HepG2 (cell line): ENCODE results near the gene SMYD4. TPM values are rescaled to one million over a fixed set of nuclear protein-coding genes. Genes with fewer than 3 reads are reported as not detected.

Experiments used
- ARID4A ChIP-seq: sonication (generic); formaldehyde crosslinking; IDR thresholded peaks from 2 replicates; pipeline ENCODE4 v1.5.0; 2020; ENCODE audit warnings: mild to moderate bottlenecking, missing genetic modification reagents, borderline replicate concordance
- CEBPG ChIP-seq: IDR thresholded peaks from 2 replicates; pipeline ENCODE4 v1.6.1; 2016
- DPF2 ChIP-seq: sonication (generic); formaldehyde crosslinking; IDR thresholded peaks from 2 replicates; pipeline ENCODE4 v1.4.0; 2020; ENCODE audit warnings: mild to moderate bottlenecking, low read depth, missing genetic modification reagents, borderline replicate concordance
- FOXK2 ChIP-seq: fragments of 450-650 bp; IDR thresholded peaks from 2 replicates; pipeline ENCODE4 v1.6.1; 2016
- KMT2B ChIP-seq: IDR thresholded peaks from 2 replicates; pipeline ENCODE4 v1.6.1; 2016; ENCODE audit warnings: missing genetic modification reagents, missing compliant biosample characterization
- NFIB ChIP-seq: sonication (generic); formaldehyde crosslinking; IDR thresholded peaks from 2 replicates; pipeline ENCODE4 v1.9.0; 2021; ENCODE audit warnings: missing genetic modification reagents, mild to moderate bottlenecking, borderline replicate concordance
- NR2F1 ChIP-seq, 2 experiments: fragments of 450-650 bp in 1 of 2; formaldehyde crosslinking in 1 of 2; IDR thresholded peaks; 2 replicates each; pipeline versions ENCODE4 v1.5.0 to v1.6.1; 2016 to 2020; ENCODE audit warnings: mild to moderate bottlenecking in 1 of 2, missing compliant biosample characterization in 1 of 2, missing genetic modification reagents in 1 of 2, moderate library complexity in 1 of 2
- NR2F6 ChIP-seq, 2 experiments: IDR thresholded peaks; 2 replicates each; pipeline ENCODE4 v1.6.1; 2016; ENCODE audit warnings: antibody characterized with exemption in 1 of 2, mild to moderate bottlenecking in 1 of 2
- RFXAP ChIP-seq: sonication (generic); formaldehyde crosslinking; IDR thresholded peaks from 2 replicates; pipeline ENCODE4 v1.4.0; 2020; ENCODE audit warnings: missing genetic modification reagents, borderline replicate concordance
- U2AF2 ChIP-seq: fragments of 200-400 bp; formaldehyde crosslinking; IDR thresholded peaks from 2 replicates; pipeline ENCODE4 v1.6.1; 2017; ENCODE audit warnings: low read depth, mild to moderate bottlenecking, low read length
- WIZ ChIP-seq: sonication (generic); formaldehyde crosslinking; IDR thresholded peaks from 2 replicates; pipeline ENCODE4 v1.5.1; 2020; ENCODE audit warnings: mild to moderate bottlenecking, missing genetic modification reagents
- ZNF441 ChIP-seq: sonication (generic); formaldehyde crosslinking; IDR thresholded peaks from 2 replicates; pipeline ENCODE4 v1.7.0; 2021; ENCODE audit warnings: missing genetic modification reagents, borderline replicate concordance
- ZNF562 ChIP-seq: sonication (generic); formaldehyde crosslinking; IDR thresholded peaks from 2 replicates; pipeline ENCODE4 v1.8.0; 2022; ENCODE audit warnings: missing genetic modification reagents, borderline replicate concordance
- ZNF776 ChIP-seq: sonication (generic); formaldehyde crosslinking; IDR thresholded peaks from 2 replicates; pipeline ENCODE4 v1.4.0; 2020; ENCODE audit warnings: mild to moderate bottlenecking, missing genetic modification reagents
- ZNF788 ChIP-seq: sonication (generic); formaldehyde crosslinking; IDR thresholded peaks from 2 replicates; pipeline ENCODE4 v1.5.0; 2020; ENCODE audit warnings: mild to moderate bottlenecking, missing genetic modification reagents, borderline replicate concordance
- ZNF792 ChIP-seq: IDR thresholded peaks from 2 replicates; pipeline ENCODE4 v1.6.1; 2016
- polyA plus RNA-seq, 8 experiments: library from polyadenylated mRNA; depleted of rRNA in 3 of 8; stranded (reverse) in 7 of 8; unstranded in 1 of 8; fragments of >200 nt; fragmentation: Illumina TruSeq in 4 of 8; extraction: Trizol in 4 of 8; gene quantifications; 2 replicates each; pipeline versions ENCODE4 v1.2.1 to v1.2.3, GENCODE V29; 2011 to 2016; ENCODE audit warnings: low read depth in 4 of 8, missing spikeins in 1 of 8, mixed read lengths in 1 of 8; ENCODE audit not compliant: insufficient read depth in 1 of 8
- total RNA-seq, 5 experiments: library from RNA; depleted of rRNA; stranded (reverse); fragments of >200 nt; fragmentation: Illumina TruSeq; extraction: Trizol; gene quantifications; 2 replicates each; pipeline ENCODE4 v1.2.3, GENCODE V29; 2016; ENCODE audit warnings: low read depth in 1 of 5
- TF ChIP-seq, protein P1 (sequence below), 2 experiments: fragments of 450-650 bp in 1 of 2; sonication (generic) in 1 of 2; formaldehyde crosslinking in 1 of 2; IDR thresholded peaks; 2 replicates each; pipeline versions ENCODE4 v1.6.1 to v1.8.0; 2016 to 2022; ENCODE audit warnings: antibody characterized with exemption in 1 of 2, mild to moderate bottlenecking in 1 of 2, missing genetic modification reagents in 1 of 2

SMYD4 gene
- total and polyA plus RNA-seq, 2 of the 13 experiments (the other 11 are each of a cell fraction or from before 2014, with no cell fraction given) = 7.4 to 11.3 TPM

DNA sequence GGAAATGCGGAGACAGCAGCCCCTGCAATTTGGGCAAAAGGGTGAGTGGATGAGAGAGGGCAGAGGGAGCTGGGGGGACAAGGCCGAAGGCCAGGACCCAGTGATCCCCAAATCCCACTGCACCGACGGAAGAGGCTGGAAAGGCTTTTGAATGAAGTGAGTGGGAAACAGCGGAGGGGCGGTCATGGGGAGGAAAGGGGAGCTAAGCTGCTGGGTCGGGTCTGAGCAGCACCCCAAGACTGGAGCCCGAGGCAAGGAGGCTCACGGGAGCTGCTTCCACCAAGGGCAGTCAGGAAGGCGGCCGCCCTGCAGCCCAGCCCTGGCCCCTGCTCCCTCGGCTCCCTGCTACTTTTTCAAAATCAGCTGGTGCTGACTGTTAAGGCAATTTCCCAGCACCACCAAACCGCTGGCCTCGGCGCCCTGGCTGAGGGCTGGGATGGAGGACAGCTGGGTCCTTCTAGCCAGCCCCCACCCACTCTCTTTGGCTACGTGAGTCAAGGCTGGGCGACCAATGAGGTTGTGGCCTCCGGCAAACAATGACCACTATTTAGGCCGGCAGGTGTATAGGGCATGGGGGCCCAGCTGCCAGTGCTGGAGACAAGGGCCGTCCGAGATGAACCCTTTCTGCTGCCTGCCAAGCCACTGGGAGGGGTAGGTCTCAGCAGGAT, 67.3 kb downstream of the SMYD4 start (continued):
- peak; percentile 52; the same call in 1 of the 2 replicates for TF ChIP-seq ARID4A (CRISPR knock-in tag)
- TF ChIP-seq, protein P1, sequence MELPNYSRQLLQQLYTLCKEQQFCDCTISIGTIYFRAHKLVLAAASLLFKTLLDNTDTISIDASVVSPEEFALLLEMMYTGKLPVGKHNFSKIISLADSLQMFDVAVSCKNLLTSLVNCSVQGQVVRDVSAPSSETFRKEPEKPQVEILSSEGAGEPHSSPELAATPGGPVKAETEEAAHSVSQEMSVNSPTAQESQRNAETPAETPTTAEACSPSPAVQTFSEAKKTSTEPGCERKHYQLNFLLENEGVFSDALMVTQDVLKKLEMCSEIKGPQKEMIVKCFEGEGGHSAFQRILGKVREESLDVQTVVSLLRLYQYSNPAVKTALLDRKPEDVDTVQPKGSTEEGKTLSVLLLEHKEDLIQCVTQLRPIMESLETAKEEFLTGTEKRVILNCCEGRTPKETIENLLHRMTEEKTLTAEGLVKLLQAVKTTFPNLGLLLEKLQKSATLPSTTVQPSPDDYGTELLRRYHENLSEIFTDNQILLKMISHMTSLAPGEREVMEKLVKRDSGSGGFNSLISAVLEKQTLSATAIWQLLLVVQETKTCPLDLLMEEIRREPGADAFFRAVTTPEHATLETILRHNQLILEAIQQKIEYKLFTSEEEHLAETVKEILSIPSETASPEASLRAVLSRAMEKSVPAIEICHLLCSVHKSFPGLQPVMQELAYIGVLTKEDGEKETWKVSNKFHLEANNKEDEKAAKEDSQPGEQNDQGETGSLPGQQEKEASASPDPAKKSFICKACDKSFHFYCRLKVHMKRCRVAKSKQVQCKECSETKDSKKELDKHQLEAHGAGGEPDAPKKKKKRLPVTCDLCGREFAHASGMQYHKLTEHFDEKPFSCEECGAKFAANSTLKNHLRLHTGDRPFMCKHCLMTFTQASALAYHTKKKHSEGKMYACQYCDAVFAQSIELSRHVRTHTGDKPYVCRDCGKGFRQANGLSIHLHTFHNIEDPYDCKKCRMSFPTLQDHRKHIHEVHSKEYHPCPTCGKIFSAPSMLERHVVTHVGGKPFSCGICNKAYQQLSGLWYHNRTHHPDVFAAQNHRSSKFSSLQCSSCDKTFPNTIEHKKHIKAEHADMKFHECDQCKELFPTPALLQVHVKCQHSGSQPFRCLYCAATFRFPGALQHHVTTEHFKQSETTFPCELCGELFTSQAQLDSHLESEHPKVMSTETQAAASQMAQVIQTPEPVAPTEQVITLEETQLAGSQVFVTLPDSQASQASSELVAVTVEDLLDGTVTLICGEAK (IDR thresholded peaks at IDR 0.05) = no peak
- TF ChIP-seq, protein P1 (CRISPR knock-in tag; IDR thresholded peaks at IDR 0.05) = no peak
- no peak; the same call in 1 of the 2 replicates for TF ChIP-seq NR2F6 (IDR thresholded peaks at IDR 0.05)
- TF ChIP-seq NR2F6 (CRISPR knock-in tag; IDR thresholded peaks at IDR 0.05) = peak; percentile 62; the same call in 1 of the 2 replicates
- TF ChIP-seq FOXK2 = no peak
- TF ChIP-seq ZNF792 (CRISPR knock-in tag) = no peak
- TF ChIP-seq ZNF788 (CRISPR knock-in tag) = 0 out of 2 replicates have a peak, but pooled peaks have one; percentile 2
- no peak for TF ChIP-seq DPF2 (CRISPR knock-in tag)
- TF ChIP-seq ZNF562 (CRISPR knock-in tag) = no peak
- TF ChIP-seq ZNF776 (CRISPR knock-in tag) = no peak
- no peak for TF ChIP-seq U2AF2
- 0 out of 2 replicates have a peak, but pooled peaks have one; percentile 11 for TF ChIP-seq WIZ
- no peak for TF ChIP-seq NFIB (CRISPR knock-in tag)
- no peak for TF ChIP-seq ZNF441 (CRISPR knock-in tag)
- TF ChIP-seq CEBPG (CRISPR knock-in tag) = peak; percentile 2; the same call in 1 of the 2 replicates
- no peak; the same call in 1 of the 2 replicates for TF ChIP-seq RFXAP (CRISPR knock-in tag)
- no peak for TF ChIP-seq NR2F1 (CRISPR knock-in tag; IDR thresholded peaks at IDR 0.05)
- no peak for TF ChIP-seq KMT2B (CRISPR knock-in tag)
